ENCODE results near the gene FAM171A2. TPM values are rescaled to one million over a fixed set of nuclear protein-coding genes. Genes with fewer than 3 reads are reported as not detected.
"Not testable (repeated sequence)": the region's sequence is repeated elsewhere in the genome, so short reads cannot be mapped to it uniquely, and the experiment has no call there.

Gene FAM171A2
- total and polyA plus RNA-seq, 3 experiments from 2014 or later = 0.28 to 0.35 (median 0.33) TPM

GRCh38 chr17:44345454-44346026 is 18.1 kb downstream of the FAM171A2 start:
- Histone ChIP-seq H3K4me3 (ENCODE audit: low read length) (peak overlapping the region; percentile 89), H3K36me3 (ENCODE audit: insufficient read depth, low read length) (no peaks in the 10 kb centered on the region), H3K4me1 (ENCODE audit: insufficient read depth, low read length) (peaks cover 10% of the 10 kb centered on the region), H3K27ac (ENCODE audit: low read depth, low read length) (peak overlapping the region; percentile 47), H3K9me3 (ENCODE audit: low read length) (no peaks in the 10 kb centered on the region), H3K27me3 (ENCODE audit: insufficient read depth, low read length, poor library complexity, severe bottlenecking) (no peaks in the 10 kb centered on the region)
- DNase-seq = peak; percentile 32 to 69 (median 39)
- peak overlapping the region; percentile 13 to 90 (median 67) for H3K27ac Mint-ChIP-seq
- POLR2A ChIA-PET = interaction anchor here (0.8 to 1.5 kb wide), 6 partner anchors 8 to 135 kb away, joined by 3 to 9 read pairs (median 3); no protein-coding TSS in a partner anchor
- CTCF ChIA-PET = interaction anchor here (0.8 to 2.8 kb wide), 33 partner anchors 8 to 402 kb away, joined by 3 to 28 read pairs (median 5); partner anchors contain the start of genes FAM171A2, HDAC5, HROB and SLC25A39
- H3K36me3 Mint-ChIP-seq = peaks cover 0 to 4% (median 0%) of the 10 kb centered on the region in 3 donors
- no peaks in the 10 kb centered on the region for H3K9me3 Mint-ChIP-seq
- H3K4me1 Mint-ChIP-seq = peaks cover 20 to 29% (median 21%) of the 10 kb centered on the region in 3 donors
- peak overlapping the region; percentile 91 to 96 (median 93) for H3K4me3 Mint-ChIP-seq
- H3K27me3 Mint-ChIP-seq = peaks cover 7 to 10% of the 10 kb centered on the region in 2 donors

DNA sequence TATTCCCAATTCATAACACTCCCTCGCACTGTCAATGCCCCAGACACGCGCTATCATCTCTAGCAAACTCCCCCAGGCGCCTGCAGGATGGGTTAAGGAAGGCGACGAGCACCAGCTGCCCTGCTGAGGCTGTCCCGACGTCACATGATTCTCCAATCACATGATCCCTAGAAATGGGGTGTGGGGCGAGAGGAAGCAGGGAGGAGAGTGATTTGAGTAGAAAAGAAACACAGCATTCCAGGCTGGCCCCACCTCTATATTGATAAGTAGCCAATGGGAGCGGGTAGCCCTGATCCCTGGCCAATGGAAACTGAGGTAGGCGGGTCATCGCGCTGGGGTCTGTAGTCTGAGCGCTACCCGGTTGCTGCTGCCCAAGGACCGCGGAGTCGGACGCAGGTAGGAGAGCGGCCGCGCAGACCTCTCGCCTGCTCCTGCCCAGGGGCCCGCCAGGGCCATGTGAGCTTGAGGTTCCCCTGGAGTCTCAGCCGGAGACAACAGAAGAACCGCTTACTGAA is 18.7 kb downstream of the FAM171A2 start, which contains the start of gene GRN:
GRN (plus strand) TSS at position 364 of the 515 bp plus-strand sequence. CDS start 3,863 bp downstream, outside the sequence.
- Mint-ChIP-seq H3K4me1 (peaks cover 20 to 28% (median 21%) of the 10 kb centered on the region in 3 donors), H3K36me3 (peaks cover 0 to 4% (median 0%) of the 10 kb centered on the region in 3 donors), H3K27ac (peak within 1 kb of the TSS; percentile 13 to 90 (median 72)), H3K4me3 (peak within 1 kb of the TSS; percentile 91 to 96 (median 93)), H3K9me3 (no peaks in the 10 kb centered on the region), H3K27me3 (peaks cover 8 to 15% of the 10 kb centered on the region in 2 donors)
- ChIA-PET POLR2A (interaction anchor here (0.8 to 1.5 kb wide), 6 partner anchors 8 to 134 kb away, joined by 3 to 9 read pairs (median 3); no protein-coding TSS in a partner anchor), CTCF (interaction anchor here (0.9 to 2.8 kb wide), 32 partner anchors 8 to 401 kb away, joined by 3 to 28 read pairs (median 5); partner anchors contain the start of genes FAM171A2, HDAC5, HROB and SLC25A39)
- peak within 1 kb of the TSS; percentile 89 for H3K4me3 ChIP-seq (ENCODE audit: low read length)
- H3K4me1 ChIP-seq (ENCODE audit: insufficient read depth, low read length) = peaks cover 10% of the 10 kb centered on the region
- no peaks in the 10 kb centered on the region for H3K36me3 ChIP-seq (ENCODE audit: insufficient read depth, low read length)
- no peaks in the 10 kb centered on the region for H3K27me3 ChIP-seq (ENCODE audit: insufficient read depth, low read length, poor library complexity, severe bottlenecking)
- H3K27ac ChIP-seq (ENCODE audit: low read depth, low read length) = peak within 1 kb of the TSS; percentile 47
- H3K9me3 ChIP-seq (ENCODE audit: low read length) = no peaks in the 10 kb centered on the region
- peak; percentile 72 to 87 (median 80) for DNase-seq

- no peaks in the 10 kb centered on the region for H3K9me3 Mint-ChIP-seq
- ChIA-PET POLR2A (no interaction called here), CTCF (interaction anchor here (1.3 to 2.8 kb wide), 2 partner anchors 13 to 133 kb away, joined by 5 to 28 read pairs; no protein-coding TSS in a partner anchor)
- H3K27ac Mint-ChIP-seq = peak overlapping the region in 1 of 8 donors; percentile 83
- Histone ChIP-seq H3K4me1 (ENCODE audit: insufficient read depth, low read length) (peaks cover 10% of the 10 kb centered on the region), H3K27ac (ENCODE audit: low read depth, low read length) (no peak overlapping the region), H3K9me3 (ENCODE audit: low read length) (no peaks in the 10 kb centered on the region), H3K4me3 (ENCODE audit: low read length) (no peak overlapping the region), H3K27me3 (ENCODE audit: insufficient read depth, low read length, poor library complexity, severe bottlenecking) (no peaks in the 10 kb centered on the region), H3K36me3 (ENCODE audit: insufficient read depth, low read length) (no peaks in the 10 kb centered on the region)
- peaks cover 12 to 16% of the 10 kb centered on the region in 2 donors for H3K27me3 Mint-ChIP-seq
- DNase-seq = no peak
- peaks cover 18 to 26% (median 20%) of the 10 kb centered on the region in 3 donors for H3K4me1 Mint-ChIP-seq
- peak overlapping the region in 2 of 7 donors; percentile 57 to 63 for H3K4me3 Mint-ChIP-seq
- H3K36me3 Mint-ChIP-seq = peaks cover 0 to 4% (median 0%) of the 10 kb centered on the region in 3 donors
Measured at GRCh38 chr17:44343510-44344209, 20.0 kb downstream of the FAM171A2 start.

DNA sequence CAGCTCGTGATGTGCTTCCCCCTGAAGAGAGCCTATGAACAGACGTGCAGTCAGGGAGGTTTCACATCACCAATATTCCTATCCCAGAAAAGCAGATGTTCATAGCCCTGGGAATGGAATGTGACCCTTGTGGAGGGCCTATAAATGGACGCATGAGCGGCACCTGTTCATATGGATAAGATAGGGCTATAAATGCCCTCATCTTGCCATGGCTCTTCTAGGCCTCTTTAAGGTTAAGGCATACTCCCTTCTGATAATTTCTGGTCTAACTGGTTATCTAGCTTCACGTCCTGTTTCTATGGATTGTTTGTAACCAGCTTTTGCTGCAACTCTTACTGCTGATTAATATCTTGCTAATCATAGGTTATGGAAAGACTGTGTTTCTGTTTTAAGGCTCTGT is 23.1 kb downstream of the FAM171A2 start:
- POLR2A ChIA-PET; H3K9me3 ChIP-seq (ENCODE audit: low read length); H3K4me1 ChIP-seq (ENCODE audit: insufficient read depth, low read length); H3K27ac Mint-ChIP-seq; H3K4me3 Mint-ChIP-seq; H3K9me3 Mint-ChIP-seq; H3K36me3 Mint-ChIP-seq; H3K36me3 ChIP-seq (ENCODE audit: insufficient read depth, low read length); DNase-seq; H3K4me3 ChIP-seq (ENCODE audit: low read length); H3K27me3 ChIP-seq (ENCODE audit: insufficient read depth, low read length, poor library complexity, severe bottlenecking); H3K4me1 Mint-ChIP-seq; H3K27ac ChIP-seq (ENCODE audit: low read depth, low read length): not testable (repeated sequence)
- H3K27me3 Mint-ChIP-seq = peaks cover 15 to 26% of the 10 kb centered on the region in 2 donors
- CTCF ChIA-PET = interaction anchor here (1.2 to 1.4 kb wide), 2 partner anchors 10 to 131 kb away, joined by 4 to 6 read pairs; no protein-coding TSS in a partner anchor

DNA sequence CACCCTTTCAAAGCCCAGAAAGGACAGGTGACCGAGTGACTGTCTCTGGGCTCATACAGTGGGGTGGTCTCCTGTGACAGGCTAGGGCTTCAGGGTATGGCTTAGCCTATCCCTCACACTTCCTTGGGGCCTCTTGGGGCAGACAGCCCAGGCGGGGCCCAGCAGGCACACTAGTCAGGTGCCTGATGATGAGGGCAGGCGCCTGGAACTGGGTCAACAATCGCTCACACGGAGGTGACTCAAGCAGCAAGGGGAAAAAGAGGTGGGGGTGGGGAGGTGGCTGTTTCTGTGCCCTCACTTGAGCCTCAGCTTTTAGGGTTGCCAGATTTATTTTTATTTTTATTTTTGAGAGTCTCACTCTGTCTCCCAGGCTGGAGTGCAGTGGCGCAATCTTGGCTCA is 25.0 kb downstream of the FAM171A2 start:
- no peaks in the 10 kb centered on the region for H3K9me3 Mint-ChIP-seq
- H3K36me3 Mint-ChIP-seq = no peaks in the 10 kb centered on the region
- POLR2A ChIA-PET = no interaction called here
- no peaks in the 10 kb centered on the region for H3K4me1 Mint-ChIP-seq
- no peak overlapping the region for H3K4me3 Mint-ChIP-seq
- DNase-seq = no peak
- CTCF ChIA-PET = interaction anchor here (0.8 to 1.5 kb wide), 3 partner anchors 13 to 135 kb away, joined by 3 to 4 read pairs (median 4); no protein-coding TSS in a partner anchor
- Histone ChIP-seq H3K36me3 (ENCODE audit: insufficient read depth, low read length) (no peaks in the 10 kb centered on the region), H3K27me3 (ENCODE audit: insufficient read depth, low read length, poor library complexity, severe bottlenecking) (no peaks in the 10 kb centered on the region), H3K4me1 (ENCODE audit: insufficient read depth, low read length) (no peaks in the 10 kb centered on the region), H3K4me3 (ENCODE audit: low read length) (no peak overlapping the region), H3K27ac (ENCODE audit: low read depth, low read length) (no peak overlapping the region), H3K9me3 (ENCODE audit: low read length) (no peaks in the 10 kb centered on the region)
- H3K27ac Mint-ChIP-seq = no peak overlapping the region
- peaks cover 14 to 24% of the 10 kb centered on the region in 2 donors for H3K27me3 Mint-ChIP-seq

DNA sequence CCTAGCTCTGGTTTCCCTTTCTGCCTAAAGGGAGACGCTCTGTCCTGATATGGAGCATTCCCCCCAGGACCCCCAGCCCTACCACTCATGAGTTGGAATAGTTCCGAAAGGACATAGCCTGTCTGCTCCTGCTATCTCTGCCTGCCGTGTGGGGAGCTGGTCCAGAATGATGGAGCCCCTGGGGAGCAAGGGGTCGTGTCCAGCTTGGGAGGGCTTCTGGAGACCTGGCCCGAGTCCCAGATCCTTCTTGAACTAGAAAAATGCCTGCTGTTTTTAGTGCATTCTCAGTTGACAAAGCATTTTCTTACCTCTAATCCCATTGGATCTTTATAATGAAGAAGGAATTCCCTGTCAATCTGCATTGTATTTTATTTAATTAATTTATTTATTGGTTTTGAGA is 27.7 kb downstream of the FAM171A2 start:
- H3K4me1 Mint-ChIP-seq = peaks cover 5 to 6% (median 5%) of the 10 kb centered on the region in 3 donors
- H3K9me3 Mint-ChIP-seq = no peaks in the 10 kb centered on the region
- Histone ChIP-seq H3K4me3 (ENCODE audit: low read length) (no peak overlapping the region), H3K36me3 (ENCODE audit: insufficient read depth, low read length) (no peaks in the 10 kb centered on the region), H3K4me1 (ENCODE audit: insufficient read depth, low read length) (no peaks in the 10 kb centered on the region), H3K27ac (ENCODE audit: low read depth, low read length) (no peak overlapping the region), H3K27me3 (ENCODE audit: insufficient read depth, low read length, poor library complexity, severe bottlenecking) (no peaks in the 10 kb centered on the region), H3K9me3 (ENCODE audit: low read length) (no peaks in the 10 kb centered on the region)
- H3K27ac Mint-ChIP-seq = no peak overlapping the region
- ChIA-PET POLR2A (interaction anchor here (0.7 kb wide), 1 partner anchor 14 kb away, joined by 3 read pairs; no protein-coding TSS in a partner anchor), CTCF (interaction anchor here (0.8 to 2.4 kb wide), 4 partner anchors 10 to 138 kb away, joined by 3 to 12 read pairs (median 6); no protein-coding TSS in a partner anchor)
- DNase-seq = no peak
- no peak overlapping the region for H3K4me3 Mint-ChIP-seq
- peaks cover 10 to 19% of the 10 kb centered on the region in 2 donors for H3K27me3 Mint-ChIP-seq
- no peaks in the 10 kb centered on the region for H3K36me3 Mint-ChIP-seq

DNA sequence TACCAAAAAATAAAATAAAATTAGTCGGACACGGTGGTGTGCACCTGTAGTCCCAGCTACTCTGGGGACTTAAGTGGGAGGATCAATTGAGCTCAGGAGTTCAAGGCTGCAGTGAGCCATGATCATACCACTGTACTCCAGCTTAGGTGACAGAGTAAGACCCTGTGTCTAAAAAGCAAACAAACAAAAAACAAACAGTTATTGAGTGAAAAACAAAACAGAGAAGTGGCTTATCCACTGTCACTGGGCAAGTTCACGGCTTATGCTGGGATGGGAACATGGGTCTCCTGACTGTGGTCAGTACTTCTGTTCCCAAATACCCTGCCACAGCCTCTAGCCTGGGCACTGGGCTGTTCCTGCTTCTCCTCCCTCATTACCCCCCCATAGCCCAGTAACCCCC is 28.1 kb downstream of the FAM171A2 start:
- Mint-ChIP-seq H3K9me3 (no peaks in the 10 kb centered on the region), H3K36me3 (no peaks in the 10 kb centered on the region), H3K4me3 (no peak overlapping the region), H3K27ac (no peak overlapping the region), H3K4me1 (peaks cover 5 to 6% (median 5%) of the 10 kb centered on the region in 3 donors), H3K27me3 (peaks cover 10 to 16% of the 10 kb centered on the region in 2 donors)
- Histone ChIP-seq H3K4me3 (ENCODE audit: low read length) (no peak overlapping the region), H3K4me1 (ENCODE audit: insufficient read depth, low read length) (no peaks in the 10 kb centered on the region), H3K27ac (ENCODE audit: low read depth, low read length) (no peak overlapping the region), H3K27me3 (ENCODE audit: insufficient read depth, low read length, poor library complexity, severe bottlenecking) (no peaks in the 10 kb centered on the region), H3K9me3 (ENCODE audit: low read length) (no peaks in the 10 kb centered on the region), H3K36me3 (ENCODE audit: insufficient read depth, low read length) (no peaks in the 10 kb centered on the region)
- no peak for DNase-seq
- ChIA-PET POLR2A (interaction anchor here (0.7 kb wide), 1 partner anchor 15 kb away, joined by 3 read pairs; no protein-coding TSS in a partner anchor), CTCF (interaction anchor here (0.8 to 2.4 kb wide), 4 partner anchors 10 to 137 kb away, joined by 3 to 12 read pairs (median 6); no protein-coding TSS in a partner anchor)
